GM12891 (cell line): ENCODE results near the gene ZMYND11.

Experiments
- PAX5 ChIP-seq: IDR thresholded peaks from 2 replicates; pipeline ENCODE4 v1.6.1; 2011; ENCODE audit warnings: low read length, moderate library complexity, mild to moderate bottlenecking; ENCODE audit not compliant: insufficient read depth, severe bottlenecking
- POLR2A ChIP-seq: IDR thresholded peaks from 2 replicates; pipeline ENCODE4 v1.6.1; 2011; ENCODE audit warnings: low read depth, low read length, control low read depth
- POLR2AphosphoS5 ChIP-seq: IDR thresholded peaks from 2 replicates; pipeline ENCODE4 v1.6.1; 2011; ENCODE audit warnings: low read depth, low read length, control low read depth
- SPI1 ChIP-seq: IDR thresholded peaks from 2 replicates; pipeline ENCODE4 v1.6.1; 2011; ENCODE audit warnings: low read depth, low read length, control low read depth
- TAF1 ChIP-seq: IDR thresholded peaks from 2 replicates; pipeline ENCODE4 v1.6.1; 2011; ENCODE audit warnings: low read depth, low read length, control low read depth

DNA sequence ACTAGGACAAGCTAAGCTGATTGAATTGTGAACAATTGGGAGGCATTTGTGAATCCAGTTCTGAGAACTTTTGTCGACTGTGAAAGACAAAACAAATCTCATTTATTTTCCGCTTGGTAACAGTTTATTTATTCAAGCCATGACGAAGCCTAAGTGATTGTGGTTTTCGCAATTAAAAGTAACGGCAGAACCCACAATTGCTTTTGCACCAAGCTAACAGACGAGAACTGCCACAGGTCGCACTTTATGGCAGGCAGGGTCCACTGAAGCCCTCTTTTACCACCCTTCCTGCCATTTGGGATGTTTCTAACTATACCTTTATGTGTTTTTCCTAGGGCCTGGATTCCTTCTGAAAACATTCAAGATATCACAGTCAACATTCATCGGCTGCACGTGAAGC lies 111.2 kb downstream of the ZMYND11 start:
- no peak for TF ChIP-seq POLR2A
- TF ChIP-seq POLR2AphosphoS5 = no peak
- no peak for TF ChIP-seq PAX5
- no peak for TF ChIP-seq SPI1
- TF ChIP-seq TAF1 = no peak
